Naive B cell (primary cell): ENCODE data around the gene OR13C3. TPM values are rescaled to one million over a fixed set of nuclear protein-coding genes. Genes with fewer than 3 reads are reported as not detected.

Source experiments
- ATAC-seq, 2 donors: fragments of 150-1000 bp; cut with Tn5 transposase; 2 replicates each; pipeline ENCODE4 v1.10.0; 2021; ENCODE audit warnings: low read depth in 2 of 2, mild to moderate bottlenecking in 2 of 2, moderate library complexity in 2 of 2
- DNase-seq: peaks from one replicate; pipeline ENCODE4 v3.0.0; 2022
- H3K27ac Mint-ChIP-seq, 6 donors: one replicate each; pipeline ENCODE4 v1.8.0; 2020 to 2022; ENCODE audit warnings: mild to moderate bottlenecking in 6 of 6, mixed read lengths in 6 of 6, moderate library complexity in 5 of 6, inconsistent platforms in 2 of 6
- H3K27me3 Mint-ChIP-seq, 3 donors: one replicate each; pipeline ENCODE4 v1.8.0; 2021 to 2022; ENCODE audit warnings: mixed read lengths in 3 of 3, mild to moderate bottlenecking in 1 of 3
- H3K36me3 Mint-ChIP-seq, 2 donors: one replicate each; pipeline ENCODE4 v1.8.0; 2020 to 2022; ENCODE audit warnings: mixed read lengths in 2 of 2, inconsistent platforms in 1 of 2, mild to moderate bottlenecking in 1 of 2
- H3K4me1 Mint-ChIP-seq, 3 donors: one replicate each; pipeline ENCODE4 v1.8.0; 2020 to 2022; ENCODE audit warnings: mixed read lengths in 3 of 3, inconsistent platforms in 1 of 3, mild to moderate bottlenecking in 1 of 3, moderate library complexity in 1 of 3
- H3K4me3 Mint-ChIP-seq, 8 donors: one replicate each; pipeline ENCODE4 v1.8.0; 2020 to 2022; ENCODE audit warnings: mild to moderate bottlenecking in 8 of 8, mixed read lengths in 8 of 8, moderate library complexity in 8 of 8, inconsistent platforms in 2 of 8
- H3K9me3 Mint-ChIP-seq, 7 donors: one replicate each; pipeline ENCODE4 v1.8.0; 2020 to 2022; ENCODE audit warnings: mixed read lengths in 7 of 7, mild to moderate bottlenecking in 5 of 7, inconsistent platforms in 2 of 7, moderate library complexity in 1 of 7
- polyA plus RNA-seq, 6 donors: library from polyadenylated mRNA; unstranded; fragments of 300-500 nt; fragmentation: Illumina TruSeq; gene quantifications; one replicate each; pipeline ENCODE4 v1.2.3, GENCODE V29; 2021; ENCODE audit warnings: low read depth in 6 of 6

OR13C3 gene
- polyA plus RNA-seq, 6 donors from 2014 or later, result not detected

DNA sequence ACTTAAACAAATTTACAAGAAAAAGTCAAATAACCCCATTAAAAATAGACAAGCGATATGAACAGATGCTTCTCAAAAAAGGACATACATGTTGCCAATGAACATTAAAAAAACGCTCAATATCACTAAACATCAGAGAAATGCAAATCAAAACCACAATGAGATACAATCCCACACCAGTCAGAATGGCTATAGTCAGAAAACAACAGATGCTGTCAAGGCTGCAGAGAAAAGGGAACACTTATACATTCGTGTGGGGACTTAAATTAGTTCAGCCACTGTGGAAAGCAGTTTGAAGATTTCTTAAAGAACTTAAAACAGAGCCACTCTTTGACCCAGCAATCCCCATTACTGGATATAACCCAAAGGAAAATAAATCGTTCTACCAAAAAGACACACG is 21.8 kb downstream of the OR13C3 start:
- ATAC-seq, result no peak

DNA sequence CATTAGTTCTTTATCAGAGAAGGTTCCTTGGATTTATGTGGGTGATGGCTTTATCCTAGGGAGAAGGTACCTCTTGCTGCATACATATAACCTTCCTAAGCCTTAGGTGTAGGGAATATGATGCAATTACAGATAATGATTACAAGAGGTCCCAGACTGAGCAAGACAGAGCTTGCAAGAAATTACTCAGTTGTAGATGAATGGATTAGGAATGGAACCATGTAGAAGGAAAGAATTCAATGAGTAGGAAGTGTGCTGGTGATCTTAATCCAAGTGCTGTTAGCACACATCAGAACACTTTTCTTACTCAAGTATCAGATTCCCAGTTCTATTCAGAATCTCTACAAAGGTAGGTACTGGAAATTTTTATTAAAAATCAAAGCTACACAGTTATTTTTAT is 30.1 kb downstream of the OR13C3 start:
- Mint-ChIP-seq H3K27me3 (peaks cover 0 to 8% (median 0%) of the 10 kb centered on the region in 3 donors), H3K27ac (no peak overlapping the region), H3K4me3 (no peak overlapping the region), H3K9me3 (peaks cover 0 to 7% (median 3%) of the 10 kb centered on the region in 7 donors), H3K36me3 (no peaks in the 10 kb centered on the region), H3K4me1 (no peaks in the 10 kb centered on the region)
- DNase-seq (no peak), ATAC-seq (no peak)

More for the DNA sequence above, 21.8 kb downstream of the OR13C3 start:
- peaks cover 0 to 4% (median 0%) of the 10 kb centered on the region in 7 donors for H3K9me3 Mint-ChIP-seq
- no peaks in the 10 kb centered on the region for H3K4me1 Mint-ChIP-seq
- H3K36me3 Mint-ChIP-seq, result no peaks in the 10 kb centered on the region
- DNase-seq, result no peak
- no peak overlapping the region for H3K27ac Mint-ChIP-seq
- peaks cover 0 to 8% (median 4%) of the 10 kb centered on the region in 3 donors for H3K27me3 Mint-ChIP-seq
- H3K4me3 Mint-ChIP-seq, result no peak overlapping the region

DNA sequence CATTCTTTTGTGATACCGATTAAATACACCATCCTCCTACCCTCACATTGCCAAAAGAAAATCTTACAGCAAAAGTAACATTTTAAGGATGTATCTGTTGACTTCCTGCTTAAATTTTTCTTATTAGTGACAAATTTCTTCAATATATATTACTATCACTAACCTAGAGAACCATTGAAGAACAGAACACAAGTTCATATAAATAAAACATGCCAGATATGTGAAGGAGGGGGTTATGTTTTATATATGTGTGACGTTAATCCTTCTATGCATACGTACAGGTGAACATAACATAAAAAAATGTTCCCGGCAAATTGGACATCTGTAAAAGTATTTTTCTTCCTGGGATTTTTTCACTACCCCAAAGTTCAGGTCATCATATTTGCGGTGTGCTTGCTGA is 32.7 kb downstream of the OR13C3 start, which contains the start of gene OR13F1:
Gene OR13F1 (plus strand): TSS at position 301 of the 400 bp plus-strand sequence. CDS start 0 bp downstream, at position 301.
- Mint-ChIP-seq H3K27ac (no peak within 1 kb of the TSS), H3K36me3 (no peaks in the 10 kb centered on the region), H3K27me3 (no peaks in the 10 kb centered on the region), H3K4me3 (no peak within 1 kb of the TSS), H3K9me3 (peaks cover 0 to 7% (median 2%) of the 10 kb centered on the region in 7 donors), H3K4me1 (no peaks in the 10 kb centered on the region)
- DNase-seq (no peak), ATAC-seq (no peak)

DNA sequence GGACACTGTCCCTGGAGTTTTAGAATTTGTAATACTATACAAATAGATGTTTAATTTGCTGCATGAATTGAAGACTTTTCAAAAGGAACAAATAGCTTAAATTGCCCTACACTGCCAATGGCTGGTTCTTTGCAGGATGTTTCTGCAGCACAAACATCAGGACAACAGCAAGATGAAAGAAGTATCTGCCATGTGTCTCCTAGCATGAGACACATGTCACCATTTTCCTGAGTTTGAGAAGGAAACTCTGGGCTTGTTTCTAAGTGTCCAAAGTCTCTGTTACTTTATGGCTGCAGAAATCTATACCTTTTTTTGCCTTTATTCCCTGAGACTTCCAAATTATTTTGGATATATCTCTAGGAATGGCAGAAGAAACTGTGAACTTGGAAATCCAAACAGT is 33.2 kb downstream of the OR13C3 start:
- no peak overlapping the region for H3K4me3 Mint-ChIP-seq
- no peak overlapping the region for H3K27ac Mint-ChIP-seq
- DNase-seq (no peak), ATAC-seq (no peak)
- H3K27me3 Mint-ChIP-seq, result no peaks in the 10 kb centered on the region
- H3K36me3 Mint-ChIP-seq, result no peaks in the 10 kb centered on the region
- no peaks in the 10 kb centered on the region for H3K4me1 Mint-ChIP-seq
- H3K9me3 Mint-ChIP-seq, result peaks cover 0 to 7% (median 2%) of the 10 kb centered on the region in 7 donors

DNA sequence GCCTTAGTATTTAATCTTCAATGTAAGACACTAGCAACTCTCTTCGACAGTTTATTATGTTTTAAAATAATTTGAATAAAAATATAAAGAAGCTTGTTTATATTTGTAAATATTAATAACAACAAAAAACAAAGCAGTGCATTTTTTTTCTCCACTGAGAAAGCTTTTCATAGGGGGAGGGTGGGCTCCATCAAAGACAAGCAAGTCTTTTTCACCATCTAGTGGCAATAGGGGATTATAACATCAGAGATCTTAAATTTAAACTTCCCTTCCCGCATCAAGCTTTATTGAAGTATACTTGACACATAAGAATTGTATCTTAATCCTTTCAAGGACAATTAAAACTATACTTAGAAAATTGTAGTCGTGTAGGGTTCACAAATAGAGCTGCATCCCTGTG is 41.8 kb downstream of the OR13C3 start:
- Mint-ChIP-seq H3K4me1 (no peaks in the 10 kb centered on the region), H3K27ac (no peak overlapping the region), H3K27me3 (no peaks in the 10 kb centered on the region), H3K4me3 (no peak overlapping the region), H3K36me3 (no peaks in the 10 kb centered on the region), H3K9me3 (no peaks in the 10 kb centered on the region)
- ATAC-seq (no peak), DNase-seq (no peak)

Other genes starting within 250 kb of the OR13C3 start
- gene OR13F1, start 32.6 kb downstream of the OR13C3 start, polyA plus RNA-seq, result not detected
- not detected for gene OR13C4, start 9.6 kb downstream of the OR13C3 start, polyA plus RNA-seq
- gene OR13C8, start 32.3 kb upstream of the OR13C3 start, polyA plus RNA-seq, result not detected
- gene OR13C5, start 62.6 kb upstream of the OR13C3 start, polyA plus RNA-seq, result not detected
- not detected for gene OR13C2, start 68.8 kb upstream of the OR13C3 start, polyA plus RNA-seq
- gene OR13C9, start 81.3 kb upstream of the OR13C3 start, polyA plus RNA-seq, result not detected
- not detected for gene OR13D1, start 157.7 kb upstream of the OR13C3 start, polyA plus RNA-seq
- gene NIPSNAP3A, start 210.8 kb upstream of the OR13C3 start, polyA plus RNA-seq, result 10 to 100 TPM; 22.1 to 60.3 (median 28.3) TPM
- gene NIPSNAP3B, start 227.3 kb upstream of the OR13C3 start, polyA plus RNA-seq, result 10 to 100 TPM in 2 of 6 donors, 1 to 10 TPM in 4; 4.4 to 12.1 (median 5.9) TPM